Frontal cortex (tissue), 4 donors: ENCODE measurements around the gene PSMD7. TPM values are rescaled to one million over a fixed set of nuclear protein-coding genes. Genes with fewer than 3 reads are reported as not detected.
A peak's percentile ranks its signal among the peaks of the same experiment; 100 is the strongest.
"Not testable (repeated sequence)": the region's sequence is repeated elsewhere in the genome, so short reads cannot be mapped to it uniquely, and the experiment has no call there.

ENCODE experiments used
- DNase-seq, 2 donors: peaks; one replicate each; pipeline ENCODE4 v3.0.0; 2012; ENCODE audit warnings: low spot score in 2 of 2
- FAIRE-seq: peaks from 2 replicates; lab custom pipeline; 2012; peaks lifted over from hg19 to GRCh38; lab: Jason Lieb, UNC
- total RNA-seq: library from RNA; depleted of rRNA; stranded (reverse); fragments of >200 nt; gene quantifications from one replicate; pipeline ENCODE4 v1.2.3, GENCODE V29; 2014
- donor health status: control.
- donor health status: control.
- donor health status: control.

Gene PSMD7
- total RNA-seq, 1 donor from 2014 or later = 38.7 TPM

- DNase-seq (no peak), FAIRE-seq (no peak)
Observed at GRCh38 chr16:74291577-74292208, 4.9 kb upstream of the PSMD7 start.

DNA sequence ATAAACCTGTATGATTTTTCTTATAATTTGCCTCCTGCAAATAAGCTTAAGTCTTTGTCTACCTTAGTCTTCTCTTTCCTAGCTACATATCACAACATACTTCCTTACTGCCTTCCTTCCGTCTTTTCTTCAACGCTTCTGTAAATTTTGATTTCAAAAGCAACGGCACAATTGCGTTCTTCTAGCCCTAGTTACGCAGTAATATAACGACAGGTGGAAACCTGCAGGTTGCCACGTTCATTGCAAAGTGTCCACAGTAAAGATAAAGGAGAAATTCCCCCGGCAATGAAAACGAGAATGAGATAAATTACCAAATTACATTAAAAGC lies 546 bp upstream of the PSMD7 start:
- no peak for FAIRE-seq
- DNase-seq = no peak

DNA sequence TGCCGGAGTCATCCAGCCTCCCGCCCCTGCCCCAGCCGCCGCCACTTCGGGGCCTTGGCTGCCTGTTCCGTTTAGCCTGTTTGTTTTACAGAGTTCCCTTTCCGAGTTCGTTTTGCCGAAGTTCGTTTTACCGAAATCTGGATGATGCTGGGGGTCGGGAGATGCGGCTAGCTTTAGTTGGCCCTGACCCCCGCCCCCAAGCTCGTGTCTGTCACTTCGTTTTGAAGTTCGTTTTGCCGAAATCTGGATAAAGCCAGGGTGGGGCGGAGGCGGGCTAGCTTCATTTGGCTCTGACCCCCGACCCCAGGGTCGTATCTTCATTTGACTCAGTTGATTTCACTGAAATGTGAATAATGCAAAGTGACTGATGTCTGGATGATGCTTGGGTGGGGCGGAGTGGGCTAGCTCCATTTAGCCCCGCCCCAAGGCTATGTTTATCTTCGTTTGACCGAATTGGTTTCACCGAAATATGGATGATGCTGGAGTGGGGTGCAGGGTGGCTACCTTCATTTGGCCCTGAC lies 591 bp downstream of the PSMD7 start:
- FAIRE-seq = no peak

GRCh38 chr16:74298104-74298503 lies 1.5 kb downstream of the PSMD7 start:
- FAIRE-seq = no peak
- DNase-seq = no peak

More for the DNA sequence above, 591 bp downstream of the PSMD7 start:
- peak in 1 of 2 donors; percentile 22 for DNase-seq

DNA sequence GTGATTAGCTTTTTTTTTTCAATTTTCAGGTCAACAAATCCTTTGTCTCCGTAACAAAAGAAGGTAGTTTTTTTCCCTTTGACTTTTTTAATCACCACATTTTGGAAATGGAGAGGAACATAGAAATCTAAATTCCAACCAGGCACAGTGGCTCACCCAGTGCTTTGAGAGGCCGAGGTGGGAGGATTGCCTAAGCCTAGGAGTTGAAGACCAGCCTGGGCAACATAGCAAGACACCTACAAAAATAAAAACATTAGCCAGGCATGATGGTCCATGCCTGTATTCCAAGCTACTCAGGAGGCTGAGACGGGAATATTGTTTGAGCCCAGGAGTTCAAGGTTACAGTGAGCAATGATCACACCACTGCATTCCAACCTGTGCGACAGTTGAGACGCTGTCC lies 5.7 kb downstream of the PSMD7 start:
- DNase-seq (no peak), FAIRE-seq (no peak)

GRCh38 chr16:74304164-74304834 lies 7.7 kb downstream of the PSMD7 start:
- FAIRE-seq (no peak), DNase-seq (no peak)

GRCh38 chr16:74304835-74305176 lies 8.2 kb downstream of the PSMD7 start:
- FAIRE-seq (no peak), DNase-seq (no peak)

DNA sequence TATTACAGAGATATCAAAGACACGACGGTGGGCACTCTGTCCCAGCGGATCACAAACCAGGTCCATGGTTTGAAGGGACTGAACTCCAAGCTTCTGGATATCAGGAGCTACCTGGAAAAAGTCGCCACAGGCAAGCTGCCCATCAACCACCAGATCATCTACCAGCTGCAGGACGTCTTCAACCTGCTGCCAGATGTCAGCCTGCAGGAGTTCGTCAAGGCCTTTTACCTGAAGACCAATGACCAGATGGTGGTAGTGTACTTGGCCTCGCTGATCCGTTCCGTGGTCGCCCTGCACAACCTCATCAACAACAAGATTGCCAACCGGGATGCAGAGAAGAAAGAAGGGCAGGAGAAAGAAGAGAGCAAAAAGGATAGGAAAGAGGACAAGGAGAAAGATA lies 8.7 kb downstream of the PSMD7 start:
- DNase-seq (no peak), FAIRE-seq (no peak)

GRCh38 chr16:74305978-74306784 lies 9.6 kb downstream of the PSMD7 start:
- DNase-seq (no peak), FAIRE-seq (no peak)

- DNase-seq (no peak), FAIRE-seq (no peak)
Observed at GRCh38 chr16:74307383-74307782, 10.8 kb downstream of the PSMD7 start.

DNA sequence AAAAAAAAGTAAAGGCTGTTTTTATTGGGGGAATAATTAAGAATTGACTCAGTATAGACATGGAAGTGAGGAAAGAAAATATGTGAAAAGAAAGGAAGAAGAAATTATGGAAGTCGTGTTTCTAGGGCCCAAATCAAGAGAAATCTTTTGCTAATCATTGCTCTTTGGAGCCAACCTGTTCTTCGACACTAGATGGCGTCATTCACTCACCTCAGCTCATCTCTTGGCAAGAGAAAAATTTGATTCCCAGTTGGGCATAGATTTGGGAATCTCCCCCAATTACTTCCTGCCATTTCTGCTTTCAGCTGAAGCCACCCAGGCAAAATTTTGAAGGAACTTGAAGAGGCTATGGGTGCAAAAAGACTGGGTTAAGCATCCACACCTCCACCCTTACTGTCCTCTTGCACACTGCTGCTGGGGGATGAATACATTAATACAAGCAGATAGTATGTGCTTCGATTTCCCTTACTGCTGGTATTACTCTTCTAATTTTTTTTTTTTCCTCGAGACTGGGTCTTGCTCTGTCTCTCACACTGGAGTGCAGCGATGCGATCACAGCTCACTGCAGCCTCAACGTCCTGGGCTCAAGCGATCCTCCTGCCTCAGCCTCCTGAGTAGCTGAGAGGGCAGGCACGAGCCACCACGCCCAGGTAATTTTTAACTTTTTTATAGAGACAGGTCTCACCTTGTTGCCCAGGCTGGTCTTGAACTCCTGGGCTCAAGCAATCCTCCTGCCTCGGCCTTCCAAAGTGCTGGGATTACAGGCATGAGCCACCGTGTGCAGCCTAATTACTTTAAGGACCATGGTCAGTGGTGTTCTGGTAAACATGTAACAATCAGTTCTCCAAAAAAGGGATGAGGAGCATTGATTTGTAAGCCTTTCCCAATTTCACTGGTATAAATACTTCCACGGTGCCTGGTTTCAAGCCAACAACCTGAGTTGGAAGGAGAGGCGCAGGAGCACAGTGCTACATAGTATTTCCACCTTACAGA lies 13.5 kb downstream of the PSMD7 start:
- FAIRE-seq (no peak), DNase-seq (peak in 1 of 2 donors; percentile 66)

- DNase-seq (no peak), FAIRE-seq (no peak)
Observed at GRCh38 chr16:74315059-74315458, 18.4 kb downstream of the PSMD7 start.

DNA sequence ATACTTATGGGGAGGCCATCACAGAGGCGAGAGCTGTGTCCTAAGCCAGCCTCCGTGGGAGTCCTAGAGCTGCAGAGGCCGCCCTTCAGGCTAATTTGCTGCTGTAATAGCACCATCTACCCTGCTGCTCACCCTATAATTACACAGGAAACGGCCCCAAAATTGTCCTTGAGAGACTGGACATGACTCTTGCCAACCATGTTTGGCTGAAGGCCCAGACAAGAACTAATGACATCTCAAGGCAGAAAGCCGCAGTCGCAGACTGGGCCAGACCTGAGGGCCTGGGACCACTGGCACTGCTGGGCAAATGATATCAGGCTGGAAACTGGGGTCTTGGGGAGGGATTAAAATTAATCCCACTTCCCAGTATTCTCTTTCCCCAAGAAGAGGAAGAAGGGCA lies 24.1 kb downstream of the PSMD7 start:
- FAIRE-seq (no peak), DNase-seq (no peak)

- no peak for FAIRE-seq
- no peak for DNase-seq
Observed at GRCh38 chr16:74321356-74321755, 24.7 kb downstream of the PSMD7 start.

DNA sequence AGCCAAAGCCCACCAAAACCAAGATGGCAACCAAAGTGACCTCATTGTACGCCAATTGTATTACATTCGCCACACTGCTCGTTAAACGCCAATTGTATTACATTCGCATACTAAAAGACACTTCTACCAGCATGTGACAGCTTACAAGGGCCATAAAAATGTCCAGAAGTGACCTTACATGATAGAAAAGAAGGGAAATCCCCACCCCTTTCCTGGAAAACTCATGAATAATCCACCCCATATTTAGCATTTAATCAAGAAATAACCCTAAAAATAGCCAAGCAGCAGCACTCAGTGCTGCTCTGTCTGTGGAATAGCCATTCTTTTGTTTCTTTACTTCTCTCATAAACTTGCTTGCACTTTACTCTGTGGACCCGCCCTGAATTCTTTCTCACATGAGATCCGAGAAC lies 25.7 kb downstream of the PSMD7 start:
- DNase-seq (no peak), FAIRE-seq (no peak)

DNA sequence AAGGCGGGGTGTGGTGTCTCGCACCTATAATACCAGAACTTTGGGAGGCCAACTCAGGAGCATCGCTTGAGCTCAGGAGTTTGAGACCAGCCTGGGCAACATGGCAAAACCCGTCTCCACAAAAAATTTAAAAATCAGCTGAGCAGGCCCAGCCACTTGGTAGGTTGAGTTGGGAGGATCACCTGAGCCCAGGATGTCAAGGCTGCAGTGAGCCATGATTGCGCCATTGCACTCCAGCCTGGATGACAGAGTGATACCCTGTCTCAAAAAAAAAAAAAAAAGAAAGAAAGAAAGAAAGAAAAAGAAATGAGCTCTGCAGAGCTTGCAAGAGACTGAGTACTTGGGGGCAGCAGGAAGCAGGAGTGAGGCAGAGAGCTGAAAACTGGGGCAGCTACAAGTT lies 28.2 kb downstream of the PSMD7 start:
- DNase-seq, FAIRE-seq: not testable (repeated sequence)

- FAIRE-seq (no peak), DNase-seq (no peak)
Observed at GRCh38 chr16:74325641-74326040, 29.0 kb downstream of the PSMD7 start.

- FAIRE-seq, DNase-seq: not testable (repeated sequence)
Observed at GRCh38 chr16:74328346-74328745, 31.7 kb downstream of the PSMD7 start.

- DNase-seq, FAIRE-seq: not testable (repeated sequence)
Observed at GRCh38 chr16:74332469-74332868, 35.9 kb downstream of the PSMD7 start.

- FAIRE-seq, DNase-seq: not testable (repeated sequence)
Observed at GRCh38 chr16:74337506-74337905, 40.9 kb downstream of the PSMD7 start.
